Epidermal melanocyte (primary cell): ENCODE results near the gene KIF5A.
"Not testable (repeated sequence)": the region's sequence is repeated elsewhere in the genome, so short reads cannot be mapped to it uniquely, and the experiment has no call there.

Experiments used
- DNase-seq: peaks from one replicate; pipeline ENCODE4 v3.0.0; 2011; ENCODE audit warnings: low spot score; ENCODE audit not compliant: insufficient read length

Gene KIF5A

DNA sequence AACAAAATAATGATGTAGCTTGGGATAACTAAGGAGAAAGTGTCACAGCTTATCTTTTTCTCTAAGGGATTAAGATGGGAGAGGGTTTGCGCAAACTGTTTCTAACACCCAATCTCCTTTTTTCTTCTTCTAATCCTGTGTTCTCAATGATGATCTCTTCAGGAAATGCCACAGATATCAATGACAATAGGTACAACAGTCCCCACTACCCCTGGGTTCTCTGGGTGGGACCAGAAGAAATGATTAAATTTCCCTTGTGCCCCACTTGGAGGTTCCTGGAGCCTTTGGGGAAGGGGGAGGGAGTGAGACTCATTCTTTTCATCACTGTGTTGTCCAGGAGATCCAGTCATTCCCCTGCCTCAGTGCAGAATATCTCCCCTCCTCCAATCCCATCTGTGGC is 32.6 kb downstream of the KIF5A start:
- no peak for DNase-seq

DNA sequence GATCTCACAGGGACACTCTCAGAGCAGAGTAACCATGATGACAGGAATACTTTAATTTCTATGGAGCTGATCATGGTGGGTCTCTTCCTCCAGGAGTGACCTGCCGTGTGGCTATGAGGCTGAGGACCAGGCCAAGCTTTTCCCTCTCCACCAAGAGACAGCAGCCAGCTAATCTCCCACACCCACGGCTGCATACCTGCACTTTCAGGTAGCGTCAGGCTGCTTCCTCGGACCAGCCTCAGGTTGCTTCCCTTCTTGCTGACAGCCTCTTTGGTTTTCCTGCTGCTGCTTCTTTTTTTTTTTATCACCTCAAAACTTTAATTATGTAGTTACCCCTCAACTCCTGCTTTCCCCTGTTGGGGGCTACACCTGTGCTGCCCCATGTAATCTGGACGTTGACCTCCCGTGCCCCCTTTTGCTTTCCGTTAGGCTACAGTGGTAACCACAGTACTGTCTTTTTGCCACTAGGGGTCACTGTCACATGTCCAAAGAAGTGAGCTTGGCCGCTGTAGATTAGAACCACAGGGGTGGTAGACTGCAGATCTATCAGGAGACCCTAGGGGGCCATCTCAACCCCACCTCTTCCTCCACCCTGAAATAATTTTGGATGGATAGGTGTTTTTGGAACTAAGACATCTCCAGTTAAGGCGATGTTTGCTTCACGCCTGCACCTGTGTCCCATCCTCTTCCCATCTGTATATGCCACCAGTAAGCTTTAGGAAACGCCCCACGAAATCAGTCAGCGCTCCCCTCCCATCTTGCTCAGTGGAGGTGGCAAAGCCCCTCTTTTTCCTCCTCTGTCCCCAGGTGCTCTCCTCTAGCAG is 33.4 kb downstream of the KIF5A start:
- DNase-seq, result peak; percentile 91

DNA sequence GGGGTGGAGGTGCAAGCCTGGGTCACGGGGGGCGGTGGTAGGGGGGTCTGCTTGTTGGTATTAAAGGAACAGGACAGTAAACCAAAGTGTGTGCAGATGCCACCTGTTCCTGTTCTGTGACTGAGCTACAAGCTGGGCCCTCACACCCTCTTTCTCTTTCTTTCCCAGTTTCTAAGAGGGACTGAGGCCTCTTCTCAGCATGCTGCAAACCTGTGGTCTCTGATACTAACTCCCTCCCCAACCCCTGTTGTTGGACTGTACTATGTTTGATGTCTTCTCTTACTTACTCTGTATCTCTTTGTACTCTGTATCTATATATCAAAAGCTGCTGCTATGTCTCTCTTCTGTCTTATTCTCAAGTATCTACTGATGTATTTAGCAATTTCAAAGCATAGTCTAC is 34.2 kb downstream of the KIF5A start:
- DNase-seq, result no peak

DNA sequence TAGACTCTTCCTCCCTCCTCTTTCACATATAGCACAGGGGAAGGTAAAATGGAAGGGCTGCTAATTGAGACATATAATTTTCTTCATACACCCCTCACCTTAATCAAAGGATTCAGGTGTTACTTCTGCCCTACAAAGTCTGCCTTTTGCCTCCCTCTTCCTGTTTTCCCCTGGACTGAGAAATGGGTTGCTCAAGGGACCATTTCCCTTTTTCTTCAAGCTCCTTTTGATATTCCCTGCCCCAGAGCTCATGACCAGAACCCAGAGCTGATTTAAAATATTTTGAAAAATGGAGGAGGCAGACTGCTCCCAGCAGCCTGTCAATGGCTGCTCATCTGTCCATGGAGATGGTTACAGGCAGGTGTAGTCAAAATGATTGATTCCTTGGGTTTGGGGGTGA is 34.8 kb downstream of the KIF5A start:
- no peak for DNase-seq

DNA sequence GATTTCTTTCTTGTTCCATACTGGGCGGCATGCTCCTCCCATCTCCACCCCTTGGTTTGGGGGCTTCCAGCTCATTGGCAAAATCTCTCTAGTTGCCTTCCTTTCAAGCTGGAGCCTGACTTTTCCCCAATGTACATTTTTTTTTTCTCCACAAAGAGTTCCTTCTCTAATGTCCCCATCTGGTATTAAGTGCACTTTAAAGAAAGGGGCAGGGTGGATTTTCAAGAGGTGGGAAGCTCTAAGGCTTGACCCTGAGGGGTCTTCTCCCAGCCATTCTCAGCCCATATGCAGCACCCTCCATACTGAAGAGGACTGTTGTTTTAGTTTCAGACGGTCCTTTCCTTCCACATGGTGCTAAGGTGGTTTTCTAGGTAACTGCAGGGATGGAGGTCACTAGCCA is 35.3 kb downstream of the KIF5A start:
- no peak for DNase-seq

DNA sequence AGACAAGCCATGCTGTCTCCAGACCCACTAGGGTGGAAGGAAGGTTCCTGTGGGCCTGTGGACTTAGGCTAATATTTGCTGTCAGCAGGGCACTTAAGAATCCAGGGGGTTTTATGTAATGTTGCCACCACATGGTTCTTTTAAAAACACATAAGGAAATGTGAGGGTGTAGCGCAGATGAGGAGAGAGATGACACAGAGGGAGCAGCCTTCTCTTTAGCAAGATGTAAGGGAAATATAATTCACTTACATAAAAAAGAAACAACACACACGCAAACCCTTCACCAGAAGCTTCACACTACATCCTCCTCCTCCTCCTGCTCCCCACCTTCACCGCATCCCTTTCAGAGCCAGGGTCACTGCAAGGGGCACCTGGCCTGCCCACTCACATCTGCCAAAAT is 36.3 kb downstream of the KIF5A start:
- no peak for DNase-seq

DNA sequence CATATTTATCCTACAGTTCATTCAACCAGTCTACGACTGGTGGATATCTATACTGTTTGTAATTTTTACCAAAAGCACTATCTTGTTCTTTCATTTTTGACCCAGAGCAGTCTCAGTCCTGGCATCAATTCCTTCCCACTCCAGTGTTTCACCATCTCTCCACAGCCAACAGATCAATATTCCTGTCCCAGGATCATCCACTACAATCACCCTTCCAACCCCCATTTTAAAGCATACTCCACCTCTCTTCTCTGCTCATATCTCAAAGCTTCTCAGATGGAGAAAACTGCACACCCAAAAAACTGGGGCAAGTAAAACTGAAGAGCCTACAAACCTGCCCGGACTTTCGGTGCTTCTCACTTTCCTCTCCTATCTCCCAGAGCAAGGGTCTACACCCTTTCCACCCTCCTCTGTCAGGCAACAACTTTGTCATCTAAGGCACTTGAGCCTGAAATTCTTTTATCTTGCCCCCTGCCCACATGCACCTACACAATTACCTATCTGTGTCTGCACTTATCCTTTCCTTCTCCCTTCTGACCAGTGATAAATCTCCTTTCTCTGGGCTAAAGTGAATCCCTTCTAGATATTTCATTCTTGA is 37.1 kb downstream of the KIF5A start:
- DNase-seq, result no peak

DNA sequence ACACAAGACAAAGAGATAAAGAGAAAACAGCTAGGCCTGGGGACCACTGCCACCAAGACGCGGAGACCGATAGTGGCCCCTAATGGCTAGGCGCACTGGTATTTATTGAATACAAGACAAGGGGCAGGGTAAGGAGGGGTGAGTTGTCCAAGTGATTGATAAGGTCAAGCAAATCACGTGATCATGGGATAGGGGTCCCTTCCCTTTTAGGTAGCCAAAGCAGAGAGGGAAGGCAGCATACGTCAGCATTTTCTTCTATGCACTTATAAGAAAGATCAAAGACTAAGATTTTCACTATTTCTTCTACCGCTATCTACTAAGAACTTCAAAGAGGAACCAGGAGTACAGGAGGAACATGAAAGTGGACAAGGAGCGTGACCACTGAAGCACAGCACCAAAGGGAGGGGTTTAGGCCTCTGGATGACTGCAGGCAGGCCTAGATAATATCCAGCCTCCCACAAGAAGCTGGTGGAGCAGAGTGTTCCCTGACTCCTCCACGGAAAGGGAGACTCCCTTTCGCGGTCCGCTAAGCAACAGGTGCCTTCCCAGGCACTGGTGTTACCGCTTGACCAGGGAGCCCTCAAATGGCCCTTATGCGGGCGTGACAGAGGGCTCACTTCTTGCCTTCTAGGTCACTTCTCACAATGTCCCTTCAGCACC is 39.2 kb downstream of the KIF5A start:
- DNase-seq, result not testable (repeated sequence)

DNA sequence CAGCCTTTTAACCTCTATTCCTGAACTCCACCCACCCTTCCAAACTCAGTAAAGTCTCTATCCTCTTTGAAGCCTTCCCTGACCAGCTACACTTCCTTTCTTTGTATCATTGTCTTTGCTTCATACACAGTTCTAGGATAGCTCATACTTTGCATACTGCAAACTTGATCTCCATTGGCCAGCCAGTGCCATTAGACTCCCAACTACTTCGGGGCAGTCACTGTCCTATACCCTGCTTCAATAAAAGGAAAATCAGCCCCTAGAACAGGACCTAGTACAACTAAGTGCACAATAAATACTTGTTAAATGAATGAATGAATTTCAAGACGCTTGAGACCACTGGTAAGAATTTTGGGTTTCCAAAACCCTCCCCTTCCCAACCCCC is 40.6 kb downstream of the KIF5A start:
- DNase-seq, result no peak

DNA sequence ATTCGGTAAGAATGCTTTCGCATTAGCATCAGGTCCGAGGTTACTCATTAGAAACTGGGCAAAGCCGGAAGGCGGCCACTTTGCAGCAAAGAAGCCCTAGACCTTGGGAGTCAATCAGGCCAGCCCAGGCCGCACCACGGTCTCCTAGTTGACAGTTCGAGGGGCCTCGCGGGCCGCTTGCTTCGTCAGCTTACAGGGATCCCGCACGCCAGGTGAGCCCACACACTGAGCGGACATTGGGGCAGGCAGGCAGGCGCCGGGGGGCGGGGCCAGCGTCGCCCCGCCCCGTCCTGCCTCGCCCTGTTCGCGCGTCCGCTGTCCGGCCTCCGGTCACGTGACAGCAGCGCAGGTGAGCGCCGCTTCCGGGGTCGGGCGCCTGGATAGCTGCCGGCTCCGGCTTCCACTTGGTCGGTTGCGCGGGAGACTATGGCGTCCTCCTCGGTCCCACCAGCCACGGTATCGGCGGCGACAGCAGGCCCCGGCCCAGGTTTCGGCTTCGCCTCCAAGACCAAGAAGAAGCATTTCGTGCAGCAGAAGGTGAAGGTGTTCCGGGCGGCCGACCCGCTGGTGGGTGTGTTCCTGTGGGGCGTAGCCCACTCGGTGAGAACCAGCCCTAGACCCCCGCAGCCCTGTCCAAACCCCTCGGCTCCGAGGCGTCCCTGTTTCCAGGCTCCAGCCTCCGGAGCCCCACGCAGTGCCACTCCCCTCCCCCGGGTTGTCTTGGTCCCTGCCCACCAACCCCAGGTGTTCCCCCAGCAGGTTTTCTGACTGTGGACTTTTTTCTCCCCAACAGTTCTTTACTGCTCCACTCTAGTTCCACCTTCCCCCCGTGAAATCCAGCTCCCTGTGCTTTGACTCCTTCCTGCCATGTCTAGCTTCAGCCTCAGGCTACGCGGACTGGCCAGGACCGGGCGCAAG is 41.3 kb downstream of the KIF5A start, which contains the start of gene PIP4K2C:
Gene PIP4K2C (plus strand): TSS at position 329 of the 918 bp plus-strand sequence. CDS start 98 bp downstream, at position 427.
- DNase-seq, result peak; percentile 64

DNA sequence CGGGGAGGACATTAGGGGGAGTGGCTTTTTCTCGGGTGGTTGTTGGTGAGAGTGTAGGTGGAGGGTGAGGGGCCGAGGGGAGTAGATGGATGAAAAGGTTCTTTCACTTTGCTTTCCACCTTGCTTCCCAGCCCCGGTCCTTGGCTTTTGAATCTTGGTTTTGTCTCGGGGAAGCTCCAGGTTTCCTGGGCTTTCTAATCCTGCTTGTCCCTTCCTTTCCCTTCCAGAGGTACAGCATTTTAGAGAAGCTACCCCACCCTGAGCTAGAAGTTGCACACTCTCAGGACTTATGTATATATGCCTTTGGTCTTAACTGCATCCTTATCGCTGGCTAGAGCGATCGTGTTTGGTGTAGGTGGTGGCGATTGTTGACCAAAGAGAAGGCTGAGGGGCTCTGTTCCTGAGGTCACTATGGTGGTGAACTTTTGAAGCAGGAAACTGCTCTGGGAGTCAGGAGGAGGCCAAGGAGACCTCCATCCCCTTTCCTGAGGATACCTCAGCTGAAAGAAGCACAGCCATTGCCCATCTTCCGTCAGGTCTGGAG is 42.0 kb downstream of the KIF5A start:
- DNase-seq, result no peak

DNA sequence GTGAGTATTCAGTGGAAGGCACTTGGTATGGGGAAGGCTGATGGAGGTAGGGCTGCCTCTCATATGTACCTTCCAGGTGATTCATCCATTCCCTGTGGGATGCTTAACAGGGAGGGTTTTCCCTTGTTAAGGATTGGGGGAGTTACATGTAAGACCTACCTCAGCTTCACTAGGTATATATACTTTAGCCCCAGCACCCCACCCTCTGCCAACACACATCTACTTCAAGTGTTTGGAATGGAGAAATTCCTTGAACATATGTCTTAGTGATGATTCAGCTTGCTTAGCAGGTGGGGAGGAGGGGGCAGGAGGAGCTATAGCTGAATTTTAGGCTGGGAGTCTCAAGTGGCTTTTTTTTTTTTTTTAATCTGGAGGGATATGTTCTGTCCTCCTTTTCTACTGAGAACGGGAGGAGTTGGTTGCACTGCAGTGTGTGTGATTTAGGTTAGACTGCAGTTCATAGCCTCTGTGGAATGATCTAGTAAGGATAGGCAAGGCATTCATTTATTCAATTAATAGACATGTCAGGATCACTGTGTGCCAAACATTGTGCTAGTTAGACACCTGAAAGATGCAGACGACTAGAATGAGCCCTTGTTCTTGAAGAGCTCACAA is 42.8 kb downstream of the KIF5A start:
- DNase-seq, result no peak

DNA sequence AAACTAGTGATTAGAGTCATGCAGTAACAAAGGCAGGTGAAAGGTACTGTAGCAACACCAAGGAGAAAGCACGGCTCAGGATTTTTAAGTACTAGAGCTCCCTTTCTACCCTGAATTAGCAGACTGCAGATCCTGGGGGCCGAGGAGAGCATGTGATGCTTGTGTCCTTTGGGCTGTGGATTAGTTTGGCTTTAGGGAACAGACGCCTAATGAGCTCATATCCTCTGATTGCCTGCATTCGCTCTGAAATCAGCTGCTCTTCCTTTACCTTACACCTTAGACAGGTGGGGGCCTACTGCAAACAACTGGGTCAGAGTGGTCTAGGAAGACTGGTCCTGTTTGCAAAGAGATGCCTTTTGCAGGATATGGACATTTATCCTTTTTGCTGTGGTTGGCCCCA is 43.3 kb downstream of the KIF5A start:
- no peak for DNase-seq

DNA sequence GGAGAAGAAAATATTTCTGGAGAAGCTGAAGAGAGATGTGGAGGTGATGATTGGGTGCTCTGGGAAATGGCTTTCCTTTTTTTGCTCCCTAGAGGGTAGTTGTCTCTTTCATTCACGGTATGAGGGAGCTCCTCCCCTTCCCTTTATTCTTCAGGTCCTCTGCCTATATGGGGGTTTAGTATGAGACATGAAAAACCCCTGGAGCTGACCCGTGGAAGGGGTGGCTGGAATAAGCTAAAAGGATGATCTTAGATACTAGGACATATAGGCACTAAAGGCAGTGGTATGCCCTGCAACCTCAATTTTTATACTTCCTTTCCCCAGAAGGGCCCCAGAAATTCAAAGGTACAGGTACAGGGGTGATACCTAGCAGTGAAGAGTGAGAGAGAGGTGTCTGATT is 50.6 kb downstream of the KIF5A start:
- DNase-seq, result no peak

DNA sequence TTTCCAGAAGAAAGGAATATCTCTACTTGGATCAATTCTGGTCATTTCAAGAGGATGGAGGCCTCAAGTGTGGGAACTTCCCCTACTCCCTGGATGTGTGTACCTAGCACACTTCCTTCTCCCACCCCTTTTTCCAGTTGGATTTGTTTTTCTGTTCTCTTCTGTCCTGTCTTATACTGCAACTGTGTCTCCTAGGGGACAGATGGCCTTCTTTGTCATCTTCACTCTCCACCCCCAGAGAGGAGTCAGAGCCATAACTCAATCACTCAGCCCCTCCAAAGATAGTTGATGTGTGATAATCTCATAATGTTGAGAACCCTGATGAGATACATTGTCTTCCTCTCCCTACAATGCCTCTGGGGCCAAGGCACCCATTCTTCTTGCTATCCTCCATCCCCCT is 52.7 kb downstream of the KIF5A start:
- no peak for DNase-seq

DNA sequence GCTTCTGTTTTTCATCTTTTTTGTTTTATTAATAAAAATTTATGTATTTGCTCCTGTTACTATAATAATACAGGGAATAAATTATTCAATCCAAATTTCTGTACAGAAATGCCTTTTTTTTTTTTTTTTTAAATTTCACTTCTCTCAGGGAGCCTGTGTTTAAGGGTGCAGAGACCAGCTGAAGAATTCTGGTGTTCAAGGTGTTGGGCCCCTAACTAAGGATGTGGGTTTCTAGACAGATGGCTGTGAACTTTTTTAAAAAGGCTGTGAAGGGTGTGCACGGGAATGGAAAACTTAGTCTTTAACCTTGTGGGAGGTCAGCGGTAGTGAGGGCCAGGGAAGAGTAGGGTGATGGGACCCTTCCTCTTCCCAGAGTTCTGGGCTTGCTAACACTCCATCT is 53.5 kb downstream of the KIF5A start:
- no peak for DNase-seq

DNA sequence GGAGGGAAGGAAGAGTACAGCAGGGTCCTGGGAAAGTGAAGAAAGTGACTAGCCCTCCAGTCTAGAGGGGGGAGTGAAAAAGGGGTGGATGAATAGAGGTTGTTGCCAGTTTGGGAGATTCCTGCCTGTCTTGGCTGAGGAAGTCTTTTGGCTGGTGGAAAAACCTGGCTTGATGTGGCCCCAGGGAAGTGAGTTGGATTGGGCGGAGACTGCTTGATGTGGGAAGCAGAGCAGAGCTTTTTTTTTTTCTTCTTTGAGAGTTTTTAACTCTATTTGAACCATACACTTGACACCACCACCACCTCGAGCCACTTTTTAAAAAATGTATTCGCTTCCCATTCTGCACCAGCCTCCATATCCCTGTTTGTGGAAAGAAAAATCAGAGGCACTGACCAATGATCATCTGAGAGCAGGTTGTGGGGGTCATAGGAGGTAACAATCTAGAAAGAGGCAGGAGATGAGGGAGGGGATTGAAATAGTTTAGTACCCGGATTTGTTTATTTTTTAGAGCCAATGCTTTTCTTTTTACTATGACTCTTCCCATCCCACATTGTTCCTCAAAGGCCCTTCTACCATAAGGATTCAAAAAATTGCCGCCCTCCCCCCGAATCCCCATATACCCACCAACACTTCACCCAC is 54.1 kb downstream of the KIF5A start:
- no peak for DNase-seq

DNA sequence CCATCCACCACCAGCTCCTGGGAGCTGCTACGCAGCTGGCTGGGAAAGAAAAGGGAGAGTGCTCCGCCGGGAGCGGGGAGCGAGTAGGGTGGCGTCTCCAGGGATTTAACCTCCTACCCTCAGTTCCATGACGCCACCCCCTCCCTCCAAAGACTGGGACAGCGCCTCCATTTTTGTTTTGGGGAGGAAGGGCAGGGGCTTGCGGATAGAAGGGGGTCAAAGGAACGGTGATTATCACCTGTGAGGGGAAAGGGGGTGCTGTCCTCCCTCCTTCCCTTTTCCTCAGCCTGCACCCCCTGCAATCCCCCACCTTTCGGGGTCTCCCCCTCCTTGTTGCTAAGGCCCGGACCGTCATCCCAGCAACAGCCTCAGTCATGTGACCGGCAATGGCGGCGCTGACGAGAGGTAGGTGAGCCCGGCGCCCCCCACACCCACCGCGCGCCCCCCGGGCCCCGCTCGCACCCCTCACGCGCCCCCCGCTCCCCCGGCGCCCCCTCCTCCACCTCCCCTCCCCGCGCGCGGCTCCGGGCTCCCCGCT is 54.7 kb downstream of the KIF5A start, which contains the start of gene DTX3:
Gene DTX3 (plus strand): TSS at position 371 of the 538 bp plus-strand sequence. CDS start 1,694 bp downstream, outside the sequence.
- DNase-seq, result no peak

DNA sequence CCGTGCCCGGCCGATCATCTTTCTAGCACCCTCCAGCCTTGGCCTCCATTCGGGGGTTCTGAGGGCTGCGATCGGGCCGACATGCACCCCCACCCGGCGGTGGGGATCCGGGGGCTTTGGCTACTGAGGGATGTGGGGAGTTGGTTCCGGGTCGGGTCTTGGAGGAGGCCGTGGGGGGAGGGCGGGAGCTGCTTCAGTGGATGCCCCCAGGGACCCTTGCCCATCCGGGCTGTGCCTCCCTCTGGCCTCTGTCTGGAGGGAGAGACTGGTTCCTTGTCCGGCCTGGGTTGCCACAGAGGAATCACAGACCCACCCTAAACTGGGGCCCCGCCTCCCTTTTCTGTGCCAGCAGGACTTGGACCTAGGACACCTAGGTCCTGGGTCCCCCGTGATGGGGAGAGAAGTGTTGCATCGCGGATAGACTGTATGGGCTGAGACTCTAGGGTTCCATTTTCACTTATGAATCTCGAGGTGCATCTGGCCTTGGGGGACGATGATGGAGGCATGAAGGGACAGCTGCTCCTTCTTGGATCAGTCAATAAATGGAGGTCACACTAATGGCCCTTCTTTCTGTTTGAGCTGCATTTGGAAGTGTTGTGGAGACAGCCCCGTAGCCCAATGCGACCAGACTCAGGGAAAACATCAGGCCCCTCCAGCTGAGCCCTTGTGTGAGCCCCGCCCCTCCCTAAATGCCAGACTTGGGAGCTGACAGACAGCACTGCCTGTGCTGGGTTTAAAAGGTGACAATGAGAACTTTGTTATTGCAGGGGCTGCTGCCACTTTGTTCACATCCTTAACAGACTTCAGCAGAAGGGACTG is 55.4 kb downstream of the KIF5A start:
- DNase-seq, result no peak
